Smooth muscle cell (in vitro differentiated cells): ENCODE results near the gene RNF150. TPM values are rescaled to one million over a fixed set of nuclear protein-coding genes. Genes with fewer than 3 reads are reported as not detected.

Source experiments
- DNase-seq: peaks from one replicate; lab custom pipeline; 2025; ENCODE audit not compliant: unreplicated experiment; lab: John Stamatoyannopoulos, UW
- H2AFZ ChIP-seq: fragments of 200-600 bp; sonication (generic); 2 replicates; pipeline ENCODE4 v1.6.0; 2016; ENCODE audit warnings: antibody characterized with exemption, low read depth, mild to moderate bottlenecking
- H3F3A ChIP-seq: fragments of 200-600 bp; sonication (generic); 2 replicates; pipeline ENCODE4 v1.6.0; 2017; ENCODE audit warnings: antibody characterized with exemption, low read depth
- H3K27ac ChIP-seq: fragments of 200-600 bp; sonication (generic); 2 replicates; pipeline ENCODE4 v1.5.1; 2016; ENCODE audit warnings: low read depth, mild to moderate bottlenecking
- H3K27me3 ChIP-seq: fragments of 200-600 bp; sonication (generic); 2 replicates; pipeline ENCODE4 v1.6.1; 2016; ENCODE audit warnings: low read depth, mild to moderate bottlenecking
- H3K36me3 ChIP-seq: fragments of 200-600 bp; sonication (generic); 2 replicates; pipeline ENCODE4 v1.5.1; 2016; ENCODE audit warnings: low read depth
- H3K4me1 ChIP-seq: fragments of 200-600 bp; sonication (generic); 2 replicates; pipeline ENCODE4 v1.5.1; 2016; ENCODE audit warnings: low read depth
- H3K4me2 ChIP-seq: fragments of 200-600 bp; sonication (generic); 2 replicates; pipeline ENCODE4 v1.6.0; 2016; ENCODE audit warnings: mild to moderate bottlenecking
- H3K4me3 ChIP-seq: fragments of 200-600 bp; sonication (generic); 2 replicates; pipeline ENCODE4 v1.5.1; 2016; ENCODE audit warnings: mild to moderate bottlenecking
- H3K79me2 ChIP-seq: fragments of 200-600 bp; sonication (generic); 2 replicates; pipeline ENCODE4 v1.6.0; 2016; ENCODE audit warnings: low read depth, mild to moderate bottlenecking
- H3K9ac ChIP-seq: fragments of 200-600 bp; sonication (generic); 2 replicates; pipeline ENCODE4 v1.6.0; 2016; ENCODE audit warnings: low read depth
- H3K9me3 ChIP-seq: fragments of 200-600 bp; sonication (generic); replicated peaks from 2 replicates; pipeline ENCODE4 v1.5.1; 2016; ENCODE audit warnings: low read depth
- H4K20me1 ChIP-seq: fragments of 200-600 bp; sonication (generic); 2 replicates; pipeline ENCODE4 v1.6.0; 2016; ENCODE audit warnings: low read depth
- WGBS: methylation state at CpG from one replicate; pipeline ENCODE4 v1.1.7; 2016; ENCODE audit warnings: low lambda C conversion rate; 5-methylcytosine and 5-hydroxymethylcytosine counted together
- polyA plus RNA-seq: library from polyadenylated mRNA; unstranded; fragments of >200 nt; fragmentation: Nextera tagmentation; extraction: Ambion mirVana; gene quantifications from 2 replicates; pipeline ENCODE4 v1.2.1, GENCODE V29; 2016
- total RNA-seq: library from RNA; depleted of rRNA; stranded (reverse); fragments of >200 nt; gene quantifications from 2 replicates; pipeline ENCODE4 v1.2.3, GENCODE V29; 2014
- TF ChIP-seq, protein P1 (sequence below): fragments of 200-600 bp; sonication (generic); IDR thresholded peaks from 2 replicates; pipeline ENCODE4 v1.5.1; 2017; ENCODE audit warnings: borderline replicate concordance, mild to moderate bottlenecking, antibody characterized with exemption; ENCODE audit not compliant: insufficient read depth, poor library complexity, severe bottlenecking

RNF150 gene
- total and polyA plus RNA-seq, 2 experiments from 2014 or later, result 0.09 to 2.2 TPM

DNA sequence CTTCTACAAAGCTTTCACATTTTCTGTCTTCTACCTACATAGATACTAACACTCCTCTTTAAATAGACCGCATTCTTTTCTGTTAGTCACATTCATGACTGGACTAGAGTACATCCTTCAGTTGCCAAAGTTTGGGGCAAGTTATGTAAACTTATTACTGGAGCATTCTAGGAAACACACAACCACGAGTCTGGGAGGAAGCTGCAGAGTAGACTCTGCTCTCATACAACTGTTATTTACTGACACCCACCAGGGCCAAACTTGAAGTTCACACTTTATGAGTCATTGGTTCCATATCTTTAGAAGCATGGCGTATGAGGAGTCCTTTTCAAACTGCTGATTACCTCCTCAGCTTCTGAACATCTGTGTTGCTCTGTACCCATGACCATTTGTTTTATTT, 87.0 kb downstream of the RNF150 start:
- TF ChIP-seq, protein P1, sequence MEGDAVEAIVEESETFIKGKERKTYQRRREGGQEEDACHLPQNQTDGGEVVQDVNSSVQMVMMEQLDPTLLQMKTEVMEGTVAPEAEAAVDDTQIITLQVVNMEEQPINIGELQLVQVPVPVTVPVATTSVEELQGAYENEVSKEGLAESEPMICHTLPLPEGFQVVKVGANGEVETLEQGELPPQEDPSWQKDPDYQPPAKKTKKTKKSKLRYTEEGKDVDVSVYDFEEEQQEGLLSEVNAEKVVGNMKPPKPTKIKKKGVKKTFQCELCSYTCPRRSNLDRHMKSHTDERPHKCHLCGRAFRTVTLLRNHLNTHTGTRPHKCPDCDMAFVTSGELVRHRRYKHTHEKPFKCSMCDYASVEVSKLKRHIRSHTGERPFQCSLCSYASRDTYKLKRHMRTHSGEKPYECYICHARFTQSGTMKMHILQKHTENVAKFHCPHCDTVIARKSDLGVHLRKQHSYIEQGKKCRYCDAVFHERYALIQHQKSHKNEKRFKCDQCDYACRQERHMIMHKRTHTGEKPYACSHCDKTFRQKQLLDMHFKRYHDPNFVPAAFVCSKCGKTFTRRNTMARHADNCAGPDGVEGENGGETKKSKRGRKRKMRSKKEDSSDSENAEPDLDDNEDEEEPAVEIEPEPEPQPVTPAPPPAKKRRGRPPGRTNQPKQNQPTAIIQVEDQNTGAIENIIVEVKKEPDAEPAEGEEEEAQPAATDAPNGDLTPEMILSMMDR, result no peak
- H3K4me1 ChIP-seq, result no peaks in the 10 kb centered on the region
- 14% methylated on average over 3 of the region's 3 CpGs for WGBS

DNA sequence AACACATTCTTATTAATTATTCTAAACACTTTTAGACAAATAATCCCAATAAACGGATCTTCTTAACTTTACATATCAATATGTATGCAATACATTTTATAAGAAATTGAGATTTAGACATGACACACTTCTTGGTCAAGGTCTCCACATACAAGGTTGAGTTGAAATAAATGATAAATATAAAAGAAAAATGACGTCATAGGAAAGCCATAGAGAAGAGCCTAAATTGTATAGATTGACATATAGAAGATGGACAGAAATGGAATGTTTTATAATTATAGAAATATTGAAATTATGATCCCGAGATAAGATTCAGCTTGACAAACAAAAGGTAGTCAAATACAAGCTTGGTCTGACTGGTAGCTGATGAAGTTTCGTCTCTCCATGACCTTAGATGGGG, 87.4 kb downstream of the RNF150 start:
- no peaks in the 10 kb centered on the region for H3K9me3 ChIP-seq
- H3K9ac ChIP-seq, result no peak overlapping the region
- H3K4me1 ChIP-seq, result no peaks in the 10 kb centered on the region
- no peak overlapping the region for H3K4me3 ChIP-seq
- TF ChIP-seq, protein P1, result no peak
- WGBS, result 84% methylated on average over 4 of the region's 4 CpGs
- no peak overlapping the region for H2AFZ ChIP-seq
- no peaks in the 10 kb centered on the region for H3K79me2 ChIP-seq
- no peaks in the 10 kb centered on the region for H3K36me3 ChIP-seq
- H3K27ac ChIP-seq, result peak overlapping the region; percentile 40
- no peak for DNase-seq
- no peaks in the 10 kb centered on the region for H4K20me1 ChIP-seq
- H3K27me3 ChIP-seq, result no peaks in the 10 kb centered on the region
- H3F3A ChIP-seq, result no peaks in the 10 kb centered on the region
- H3K4me2 ChIP-seq, result peak overlapping the region; percentile 37

More for the DNA sequence above, 87.0 kb downstream of the RNF150 start:
- Histone ChIP-seq H3K27me3 (no peaks in the 10 kb centered on the region), H3F3A (no peaks in the 10 kb centered on the region), H3K9me3 (no peaks in the 10 kb centered on the region), H3K4me2 (peak overlapping the region; percentile 37), H3K4me3 (no peak overlapping the region), H2AFZ (no peak overlapping the region), H3K9ac (no peak overlapping the region), H3K36me3 (no peaks in the 10 kb centered on the region), H3K27ac (peak overlapping the region; percentile 43), H4K20me1 (no peaks in the 10 kb centered on the region), H3K79me2 (no peaks in the 10 kb centered on the region)
- DNase-seq, result no peak

GRCh38 chr4:141041021-141041476, 92.2 kb downstream of the RNF150 start:
- DNase-seq, result no peak

GRCh38 chr4:141039156-141039555, 94.1 kb downstream of the RNF150 start:
- Histone ChIP-seq H3K9me3 (no peaks in the 10 kb centered on the region), H3K36me3 (no peaks in the 10 kb centered on the region), H3K79me2 (no peaks in the 10 kb centered on the region), H3K4me2 (no peak overlapping the region), H3K27ac (no peak overlapping the region), H3F3A (no peaks in the 10 kb centered on the region), H3K4me1 (no peaks in the 10 kb centered on the region), H3K9ac (no peak overlapping the region), H3K27me3 (no peaks in the 10 kb centered on the region), H3K4me3 (no peak overlapping the region), H2AFZ (no peak overlapping the region), H4K20me1 (no peaks in the 10 kb centered on the region)
- no peak for DNase-seq
- 92% methylated on average over 2 of the region's 2 CpGs for WGBS
- TF ChIP-seq, protein P1, result no peak

More at GRCh38 chr4:141041021-141041476, 92.2 kb downstream of the RNF150 start:
- no peak overlapping the region for H3K27ac ChIP-seq
- TF ChIP-seq, protein P1, result no peak
- WGBS, result 21% methylated on average over 1 of the region's 1 CpG
- H3K9me3 ChIP-seq, result no peaks in the 10 kb centered on the region
- H3K9ac ChIP-seq, result no peak overlapping the region
- H3K4me1 ChIP-seq, result no peaks in the 10 kb centered on the region
- H3K4me2 ChIP-seq, result no peak overlapping the region
- H4K20me1 ChIP-seq, result no peaks in the 10 kb centered on the region
- no peak overlapping the region for H2AFZ ChIP-seq
- H3K4me3 ChIP-seq, result no peak overlapping the region
- H3K27me3 ChIP-seq, result no peaks in the 10 kb centered on the region
- H3F3A ChIP-seq, result no peaks in the 10 kb centered on the region
- H3K36me3 ChIP-seq, result no peaks in the 10 kb centered on the region
- no peaks in the 10 kb centered on the region for H3K79me2 ChIP-seq
